Muscle layer of duodenum (tissue), 2 donors: Measurements from ENCODE around the gene PCDHA2.
"Not testable (repeated sequence)": the region's sequence is repeated elsewhere in the genome, so short reads cannot be mapped to it uniquely, and the experiment has no call there.

Experiments used
- H3K27ac ChIP-seq: one replicate; pipeline ENCODE4 v1.7.0; 2013; ENCODE audit warnings: mild to moderate bottlenecking, low read length
- H3K27me3 ChIP-seq: one replicate; pipeline ENCODE4 v1.7.0; 2013; ENCODE audit warnings: low read depth, mild to moderate bottlenecking, control low read depth, low read length
- H3K36me3 ChIP-seq, 2 donors: one replicate each; pipeline ENCODE4 v1.7.0; 2013; ENCODE audit warnings: low read length in 2 of 2, control low read depth in 1 of 2, mild to moderate bottlenecking in 1 of 2; ENCODE audit not compliant: insufficient read depth in 2 of 2, control insufficient read depth in 1 of 2
- H3K4me1 ChIP-seq, 2 donors: one replicate each; pipeline ENCODE4 v1.7.0; 2013; ENCODE audit warnings: low read length in 2 of 2, mild to moderate bottlenecking in 2 of 2, control low read depth in 1 of 2, moderate library complexity in 1 of 2; ENCODE audit not compliant: insufficient read depth in 2 of 2, control insufficient read depth in 1 of 2
- H3K4me3 ChIP-seq, 2 donors: one replicate each; pipeline ENCODE4 v1.7.0; 2013; ENCODE audit warnings: low read length in 2 of 2, low read depth in 1 of 2, mild to moderate bottlenecking in 1 of 2
- H3K9me3 ChIP-seq, 2 donors: one replicate each; pipeline ENCODE4 v1.7.0; 2013; ENCODE audit warnings: low read length in 2 of 2, control low read depth in 1 of 2, mild to moderate bottlenecking in 1 of 2; ENCODE audit not compliant: control insufficient read depth in 1 of 2
- donor health status: healthy.

The PCDHA2 gene

DNA sequence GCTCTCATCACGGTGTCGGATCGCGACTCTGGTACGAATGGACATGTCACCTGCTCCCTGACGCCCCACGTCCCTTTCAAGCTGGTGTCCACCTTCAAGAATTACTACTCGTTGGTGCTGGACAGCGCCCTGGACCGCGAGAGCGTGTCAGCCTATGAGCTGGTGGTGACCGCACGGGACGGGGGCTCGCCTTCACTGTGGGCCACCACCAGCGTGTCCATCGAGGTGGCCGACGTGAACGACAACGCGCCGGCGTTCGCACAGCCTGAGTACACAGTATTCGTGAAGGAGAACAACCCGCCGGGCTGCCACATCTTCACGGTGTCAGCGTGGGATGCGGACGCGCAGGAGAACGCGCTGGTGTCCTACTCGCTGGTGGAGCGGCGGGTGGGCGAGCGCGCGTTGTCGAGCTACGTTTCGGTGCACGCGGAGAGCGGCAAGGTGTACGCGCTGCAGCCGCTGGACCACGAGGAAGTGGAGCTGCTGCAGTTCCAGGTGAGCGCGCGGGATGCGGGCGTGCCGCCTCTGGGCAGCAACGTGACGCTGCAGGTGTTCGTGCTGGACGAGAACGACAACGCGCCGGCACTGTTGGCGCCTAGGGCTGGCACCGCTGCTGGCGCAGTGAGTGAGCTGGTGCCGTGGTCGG is 1.5 kb downstream of the PCDHA2 start:
- Histone ChIP-seq H3K9me3 (peaks cover 23 to 41% of the 10 kb centered on the region in 2 donors), H3K4me3 (peak overlapping the region in 1 of 2 donors; percentile 48)
- not testable (repeated sequence) for H3K27me3 ChIP-seq, H3K27ac ChIP-seq, H3K36me3 ChIP-seq, H3K4me1 ChIP-seq

GRCh38 chr5:140796718-140797095 is 2.1 kb downstream of the PCDHA2 start:
- Histone ChIP-seq H3K9me3 (peaks cover 26 to 46% of the 10 kb centered on the region in 2 donors), H3K4me3 (peak overlapping the region in 1 of 2 donors; percentile 33), H3K36me3 (no peaks in the 10 kb centered on the region), H3K27ac (no peak overlapping the region), H3K4me1 (no peaks in the 10 kb centered on the region), H3K27me3 (no peaks in the 10 kb centered on the region)

GRCh38 chr5:140800816-140801493 is 6.3 kb downstream of the PCDHA2 start, which contains the start of gene PCDHA3:
Gene PCDHA3, plus strand, starts transcription at chr5:140801057.
- Histone ChIP-seq H3K9me3 (peaks cover 7 to 34% of the 10 kb centered on the region in 2 donors), H3K36me3 (no peaks in the 10 kb centered on the region), H3K27me3 (no peaks in the 10 kb centered on the region), H3K4me3 (peak within 1 kb of the TSS; percentile 59 to 63), H3K4me1 (no peaks in the 10 kb centered on the region), H3K27ac (no peak within 1 kb of the TSS)

- Histone ChIP-seq H3K4me3 (peak overlapping the region in 1 of 2 donors; percentile 63), H3K27me3 (no peaks in the 10 kb centered on the region)
Observed at GRCh38 chr5:140801494-140801841, 6.8 kb downstream of the PCDHA2 start.

DNA sequence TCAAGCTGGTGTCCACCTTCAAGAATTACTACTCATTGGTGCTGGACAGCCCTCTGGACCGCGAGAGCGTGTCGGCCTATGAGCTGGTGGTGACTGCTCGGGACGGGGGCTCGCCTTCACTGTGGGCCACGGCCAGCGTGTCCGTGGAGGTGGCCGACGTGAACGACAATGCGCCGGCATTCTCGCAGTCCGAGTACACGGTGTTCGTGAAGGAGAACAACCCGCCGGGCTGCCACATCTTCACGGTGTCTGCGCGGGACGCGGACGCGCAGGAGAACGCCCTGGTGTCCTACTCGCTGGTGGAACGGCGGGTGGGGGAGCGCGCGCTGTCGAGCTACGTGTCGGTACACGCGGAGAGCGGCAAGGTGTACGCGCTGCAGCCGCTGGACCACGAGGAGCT is 7.7 kb downstream of the PCDHA2 start:
- H3K4me1 ChIP-seq, H3K36me3 ChIP-seq, H3K27me3 ChIP-seq, H3K27ac ChIP-seq: not testable (repeated sequence)
- H3K4me3 ChIP-seq, result peak overlapping the region in 1 of 2 donors; percentile 23
- peaks cover 7 to 36% of the 10 kb centered on the region in 2 donors for H3K9me3 ChIP-seq

More at GRCh38 chr5:140801494-140801841, 6.8 kb downstream of the PCDHA2 start:
- peaks cover 7 to 34% of the 10 kb centered on the region in 2 donors for H3K9me3 ChIP-seq
- H3K27ac ChIP-seq, result no peak overlapping the region
- no peaks in the 10 kb centered on the region for H3K36me3 ChIP-seq
- H3K4me1 ChIP-seq, result no peaks in the 10 kb centered on the region

GRCh38 chr5:140802781-140803271 is 8.2 kb downstream of the PCDHA2 start:
- no peaks in the 10 kb centered on the region for H3K36me3 ChIP-seq
- H3K4me1 ChIP-seq, result no peaks in the 10 kb centered on the region
- peaks cover 7 to 41% of the 10 kb centered on the region in 2 donors for H3K9me3 ChIP-seq
- no peak overlapping the region for H3K27ac ChIP-seq
- H3K27me3 ChIP-seq, result no peaks in the 10 kb centered on the region
- H3K4me3 ChIP-seq, result peak overlapping the region in 1 of 2 donors; percentile 23

DNA sequence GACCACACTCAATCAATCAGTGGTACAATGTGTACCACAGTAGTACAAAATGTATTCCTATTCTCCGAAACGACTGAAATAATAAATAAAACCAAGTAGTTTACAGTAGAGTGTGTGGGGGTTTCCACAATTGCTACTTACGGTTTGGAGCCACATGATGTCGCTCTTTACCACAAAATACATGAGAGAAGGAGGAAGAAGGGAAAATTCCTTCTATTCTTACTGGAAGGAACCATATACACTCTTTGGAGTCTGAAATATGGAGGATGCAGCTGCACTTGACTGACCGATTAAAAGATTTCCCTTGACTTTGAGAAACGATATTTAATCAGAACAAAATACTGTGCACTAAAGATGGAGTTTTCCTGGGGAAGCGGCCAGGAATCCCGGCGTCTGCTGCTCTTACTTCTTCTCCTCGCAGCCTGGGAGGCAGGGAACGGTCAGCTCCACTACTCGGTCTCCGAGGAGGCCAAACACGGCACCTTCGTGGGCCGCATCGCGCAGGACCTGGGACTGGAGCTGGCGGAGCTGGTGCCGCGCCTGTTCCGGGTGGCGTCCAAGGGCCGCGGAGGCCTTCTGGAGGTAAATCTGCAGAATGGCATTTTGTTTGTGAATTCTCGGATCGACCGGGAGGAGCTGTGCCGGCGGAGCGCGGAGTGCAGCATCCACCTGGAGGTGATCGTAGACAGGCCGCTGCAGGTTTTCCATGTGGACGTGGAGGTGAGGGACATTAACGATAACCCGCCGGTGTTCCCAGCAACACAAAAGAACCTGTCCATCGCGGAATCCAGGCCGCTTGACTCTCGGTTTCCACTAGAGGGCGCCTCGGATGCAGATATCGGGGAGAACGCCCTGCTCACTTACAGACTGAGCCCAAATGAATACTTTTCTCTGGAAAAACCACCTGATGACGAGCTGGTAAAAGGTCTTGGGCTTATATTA is 12.5 kb downstream of the PCDHA2 start, which contains the start of gene PCDHA4:
Gene PCDHA4, plus strand, starts transcription at position 235 of the 942 bp plus-strand sequence.
- H3K36me3 ChIP-seq, result no peaks in the 10 kb centered on the region
- H3K27ac ChIP-seq, result no peak within 1 kb of the TSS
- no peaks in the 10 kb centered on the region for H3K4me1 ChIP-seq
- H3K9me3 ChIP-seq, result peaks cover under 1 to 45% of the 10 kb centered on the region in 2 donors
- peak within 1 kb of the TSS; percentile 44 to 62 for H3K4me3 ChIP-seq
- no peaks in the 10 kb centered on the region for H3K27me3 ChIP-seq

- H3K9me3 ChIP-seq, result peaks cover 0 to 34% of the 10 kb centered on the region in 2 donors
- H3K27me3 ChIP-seq, H3K27ac ChIP-seq, H3K4me1 ChIP-seq, H3K36me3 ChIP-seq: not testable (repeated sequence)
- H3K4me3 ChIP-seq, result peak overlapping the region in 1 of 2 donors; percentile 20
Observed at GRCh38 chr5:140808241-140808888, 13.7 kb downstream of the PCDHA2 start.

- Histone ChIP-seq H3K27me3 (no peaks in the 10 kb centered on the region), H3K4me3 (peak overlapping the region in 1 of 2 donors; percentile 20), H3K27ac (no peak overlapping the region), H3K36me3 (no peaks in the 10 kb centered on the region), H3K9me3 (peaks cover 0 to 36% of the 10 kb centered on the region in 2 donors), H3K4me1 (no peaks in the 10 kb centered on the region)
Observed at GRCh38 chr5:140808889-140809291, 14.2 kb downstream of the PCDHA2 start.

DNA sequence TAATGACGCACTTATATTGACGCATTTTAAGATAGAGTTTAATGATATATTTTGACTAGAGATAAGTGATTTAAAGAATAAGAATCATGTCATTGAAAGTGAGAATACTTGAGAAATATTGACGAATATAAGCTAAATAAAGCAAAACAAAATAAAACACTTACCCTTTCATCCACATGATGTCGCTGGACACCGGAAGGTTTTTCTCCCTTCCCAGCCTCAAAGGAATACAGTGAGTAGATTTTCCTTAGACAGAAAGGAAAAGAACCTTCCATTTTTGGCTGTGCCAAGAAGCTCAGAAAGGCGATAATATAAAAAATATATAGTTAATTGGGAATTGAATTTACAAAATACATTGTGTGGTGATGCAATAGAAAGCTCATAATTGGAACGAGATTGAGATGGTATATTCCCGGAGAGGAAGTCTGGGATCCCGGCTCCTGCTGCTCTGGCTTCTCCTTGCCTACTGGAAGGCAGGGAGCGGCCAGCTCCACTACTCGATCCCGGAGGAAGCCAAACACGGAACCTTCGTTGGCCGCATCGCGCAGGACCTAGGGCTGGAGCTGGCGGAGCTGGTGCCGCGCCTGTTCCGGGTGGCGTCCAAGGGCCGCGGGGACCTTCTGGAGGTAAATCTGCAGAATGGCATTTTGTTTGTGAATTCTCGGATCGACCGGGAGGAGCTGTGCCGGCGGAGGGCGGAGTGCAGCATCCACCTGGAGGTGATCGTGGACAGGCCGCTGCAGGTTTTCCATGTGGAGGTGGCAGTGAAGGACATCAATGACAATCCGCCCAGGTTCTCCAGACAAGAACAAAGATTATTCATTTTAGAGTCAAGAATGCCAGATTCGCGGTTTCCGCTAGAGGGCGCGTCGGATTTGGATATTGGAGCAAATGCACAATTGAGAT is 27.0 kb downstream of the PCDHA2 start, which contains the start of gene PCDHA5:
Gene PCDHA5, plus strand, starts transcription at position 239 of the 906 bp plus-strand sequence.
- peak within 1 kb of the TSS in 1 of 2 donors; percentile 42 for H3K4me3 ChIP-seq

More for the DNA sequence above, 27.0 kb downstream of the PCDHA2 start, which contains the start of gene PCDHA5:
- Histone ChIP-seq H3K36me3 (no peaks in the 10 kb centered on the region), H3K27ac (no peak within 1 kb of the TSS), H3K27me3 (no peaks in the 10 kb centered on the region), H3K4me1 (no peaks in the 10 kb centered on the region), H3K9me3 (peaks cover 0 to 26% of the 10 kb centered on the region in 2 donors)
